Peyer's patch (tissue), 4 donors: ENCODE measurements around the gene SEMA3G.

Experiments
- POLR2A ChIP-seq, 2 donors: fragments of 450-650 bp; IDR thresholded peaks; one replicate each; pipeline ENCODE4 v1.5.1; 2017; ENCODE audit warnings: antibody characterized with exemption in 2 of 2, mild to moderate bottlenecking in 2 of 2, moderate library complexity in 2 of 2
- TF ChIP-seq, protein P1 (sequence below), 6 experiments: fragments of 450-650 bp in 4 of 6; fragments of 200-600 bp in 2 of 6; sonication (generic) in 1 of 6; IDR thresholded peaks; one replicate each; pipeline ENCODE4 v1.5.1; 2017 to 2019; ENCODE audit warnings: antibody characterized with exemption in 6 of 6, mild to moderate bottlenecking in 3 of 6, moderate library complexity in 1 of 6

GRCh38 chr3:52452126-52452525 is 7.2 kb upstream of the SEMA3G start:
- TF ChIP-seq, protein P1, sequence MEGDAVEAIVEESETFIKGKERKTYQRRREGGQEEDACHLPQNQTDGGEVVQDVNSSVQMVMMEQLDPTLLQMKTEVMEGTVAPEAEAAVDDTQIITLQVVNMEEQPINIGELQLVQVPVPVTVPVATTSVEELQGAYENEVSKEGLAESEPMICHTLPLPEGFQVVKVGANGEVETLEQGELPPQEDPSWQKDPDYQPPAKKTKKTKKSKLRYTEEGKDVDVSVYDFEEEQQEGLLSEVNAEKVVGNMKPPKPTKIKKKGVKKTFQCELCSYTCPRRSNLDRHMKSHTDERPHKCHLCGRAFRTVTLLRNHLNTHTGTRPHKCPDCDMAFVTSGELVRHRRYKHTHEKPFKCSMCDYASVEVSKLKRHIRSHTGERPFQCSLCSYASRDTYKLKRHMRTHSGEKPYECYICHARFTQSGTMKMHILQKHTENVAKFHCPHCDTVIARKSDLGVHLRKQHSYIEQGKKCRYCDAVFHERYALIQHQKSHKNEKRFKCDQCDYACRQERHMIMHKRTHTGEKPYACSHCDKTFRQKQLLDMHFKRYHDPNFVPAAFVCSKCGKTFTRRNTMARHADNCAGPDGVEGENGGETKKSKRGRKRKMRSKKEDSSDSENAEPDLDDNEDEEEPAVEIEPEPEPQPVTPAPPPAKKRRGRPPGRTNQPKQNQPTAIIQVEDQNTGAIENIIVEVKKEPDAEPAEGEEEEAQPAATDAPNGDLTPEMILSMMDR (IDR thresholded peaks at IDR 0.05), result no peak
- no peak for TF ChIP-seq POLR2A (IDR thresholded peaks at IDR 0.05)
